ENCODE results near the gene SOX30.
A peak's percentile ranks its signal among the peaks of the same experiment; 100 is the strongest.

Gene SOX30

GRCh38 chr5:157606046-157606445 is 46.2 kb downstream of the SOX30 start:
- Histone ChIP-seq H2AFZ (ENCODE audit: low read length, unreplicated experiment) (no peak overlapping the region), H3K27ac (ENCODE audit: low read depth, low read length) (no peak overlapping the region), H3K4me1 (ENCODE audit: control insufficient read depth, insufficient read depth, low read length, unreplicated experiment) (peaks cover 38% of the 10 kb centered on the region), H3K79me2 (ENCODE audit: control insufficient read depth, insufficient read depth, low read length, unreplicated experiment) (no peaks in the 10 kb centered on the region), H3K27me3 (ENCODE audit: insufficient read depth, low read length) (no peaks in the 10 kb centered on the region), H3K4me3 (ENCODE audit: low read depth, low read length) (no peak overlapping the region), H3K36me3 (ENCODE audit: insufficient read depth, low read length) (no peaks in the 10 kb centered on the region)

GRCh38 chr5:157603333-157604190 is 48.7 kb downstream of the SOX30 start:
- Histone ChIP-seq H3K4me3 (ENCODE audit: low read depth, low read length) (peak overlapping the region; percentile 52; the same call in 1 of the 2 replicates), H3K27ac (ENCODE audit: low read depth, low read length) (peak overlapping the region; percentile 86), H2AFZ (ENCODE audit: low read length, unreplicated experiment) (peak overlapping the region; percentile 5)

GRCh38 chr5:157602505-157602904 is 49.7 kb downstream of the SOX30 start:
- Histone ChIP-seq H3K27ac (ENCODE audit: low read depth, low read length) (peak overlapping the region; percentile 86), H2AFZ (ENCODE audit: low read length, unreplicated experiment) (peak overlapping the region; percentile 11), H3K36me3 (ENCODE audit: insufficient read depth, low read length) (no peaks in the 10 kb centered on the region), H3K4me3 (ENCODE audit: low read depth, low read length) (no peak overlapping the region), H3K4me1 (ENCODE audit: control insufficient read depth, insufficient read depth, low read length, unreplicated experiment) (peaks cover 32% of the 10 kb centered on the region), H3K27me3 (ENCODE audit: insufficient read depth, low read length) (no peaks in the 10 kb centered on the region), H3K79me2 (ENCODE audit: control insufficient read depth, insufficient read depth, low read length, unreplicated experiment) (no peaks in the 10 kb centered on the region)

More at GRCh38 chr5:157603333-157604190, 48.7 kb downstream of the SOX30 start:
- Histone ChIP-seq H3K36me3 (ENCODE audit: insufficient read depth, low read length) (no peaks in the 10 kb centered on the region), H3K27me3 (ENCODE audit: insufficient read depth, low read length) (no peaks in the 10 kb centered on the region), H3K79me2 (ENCODE audit: control insufficient read depth, insufficient read depth, low read length, unreplicated experiment) (no peaks in the 10 kb centered on the region), H3K4me1 (ENCODE audit: control insufficient read depth, insufficient read depth, low read length, unreplicated experiment) (peaks cover 38% of the 10 kb centered on the region)

DNA sequence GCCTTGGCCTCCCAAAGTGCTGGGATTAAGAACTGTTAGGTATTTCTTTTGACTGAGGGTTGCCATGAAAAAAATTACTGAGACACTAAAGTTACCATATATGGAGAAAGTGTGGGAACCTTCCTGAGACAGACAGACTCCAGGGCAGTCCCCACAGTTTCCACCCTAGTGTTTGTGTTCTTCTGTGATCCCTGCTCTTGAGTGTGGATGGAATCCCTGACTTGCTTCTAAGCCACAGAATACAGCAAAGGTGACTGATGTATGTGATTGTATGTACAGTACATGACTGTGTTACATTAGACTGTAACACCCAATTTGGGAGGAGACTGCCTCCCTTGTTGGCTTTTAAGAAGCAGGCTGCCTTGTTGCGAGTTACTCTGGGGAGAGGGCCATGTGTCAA is 52.0 kb downstream of the SOX30 start:
- no peak overlapping the region for H2AFZ ChIP-seq (ENCODE audit: low read length, unreplicated experiment)

DNA sequence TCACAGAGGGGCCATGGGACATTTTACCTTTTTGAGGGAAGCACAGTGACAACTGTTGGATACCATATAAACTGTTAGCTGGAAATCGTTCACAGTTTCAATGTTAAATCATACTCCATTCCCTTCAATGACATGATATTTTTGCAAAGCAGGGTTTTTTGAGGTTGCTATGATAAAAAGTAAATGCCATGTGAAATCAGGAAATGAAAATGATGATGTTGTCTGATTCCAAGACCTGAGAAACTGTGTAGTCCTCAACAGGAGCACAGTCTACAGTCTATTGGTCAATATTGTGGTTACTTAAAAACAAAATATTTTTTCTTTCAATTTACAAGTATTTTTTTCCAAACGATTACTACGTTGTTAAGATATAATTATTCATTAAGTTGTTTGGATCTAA is 52.7 kb downstream of the SOX30 start:
- Histone ChIP-seq H3K36me3 (ENCODE audit: insufficient read depth, low read length) (no peaks in the 10 kb centered on the region), H2AFZ (ENCODE audit: low read length, unreplicated experiment) (no peak overlapping the region), H3K27me3 (ENCODE audit: insufficient read depth, low read length) (no peaks in the 10 kb centered on the region), H3K4me3 (ENCODE audit: low read depth, low read length) (no peak overlapping the region), H3K79me2 (ENCODE audit: control insufficient read depth, insufficient read depth, low read length, unreplicated experiment) (no peaks in the 10 kb centered on the region), H3K4me1 (ENCODE audit: control insufficient read depth, insufficient read depth, low read length, unreplicated experiment) (peaks cover 19% of the 10 kb centered on the region), H3K27ac (ENCODE audit: low read depth, low read length) (no peak overlapping the region)

More for the DNA sequence above, 52.0 kb downstream of the SOX30 start:
- no peak overlapping the region for H3K4me3 ChIP-seq (ENCODE audit: low read depth, low read length)
- H3K79me2 ChIP-seq (ENCODE audit: control insufficient read depth, insufficient read depth, low read length, unreplicated experiment) = no peaks in the 10 kb centered on the region
- peaks cover 19% of the 10 kb centered on the region for H3K4me1 ChIP-seq (ENCODE audit: control insufficient read depth, insufficient read depth, low read length, unreplicated experiment)
- H3K27ac ChIP-seq (ENCODE audit: low read depth, low read length) = no peak overlapping the region
- no peaks in the 10 kb centered on the region for H3K27me3 ChIP-seq (ENCODE audit: insufficient read depth, low read length)
- H3K36me3 ChIP-seq (ENCODE audit: insufficient read depth, low read length) = no peaks in the 10 kb centered on the region

DNA sequence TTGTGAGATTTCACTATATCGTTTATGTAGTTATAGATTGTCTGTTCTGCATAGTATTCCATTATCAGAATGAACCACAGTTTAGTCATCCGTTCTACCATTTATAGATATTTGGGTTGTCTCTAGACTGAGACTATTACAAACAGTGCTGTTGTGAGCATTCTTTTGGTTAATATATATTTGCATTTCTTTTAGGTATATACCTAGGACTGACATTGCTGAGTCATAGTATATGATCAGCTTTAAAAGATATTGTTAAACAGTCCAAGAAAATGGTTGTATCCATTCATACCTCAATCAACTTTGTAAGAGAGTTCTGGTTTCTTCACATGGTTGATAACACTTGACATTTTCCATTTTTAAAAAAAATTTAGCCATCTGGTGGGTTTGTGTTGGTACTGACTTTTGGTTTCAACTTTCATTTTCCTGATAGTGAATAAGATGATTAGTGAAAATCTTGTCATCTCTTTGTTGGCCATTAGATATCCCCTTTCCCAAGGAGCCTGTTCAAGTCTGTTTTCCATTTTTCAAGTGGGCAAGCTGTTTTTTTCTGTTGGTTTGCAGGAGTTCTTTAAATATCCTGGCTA is 53.8 kb downstream of the SOX30 start:
- Histone ChIP-seq H3K27ac (ENCODE audit: low read depth, low read length) (no peak overlapping the region), H3K4me1 (ENCODE audit: control insufficient read depth, insufficient read depth, low read length, unreplicated experiment) (peaks cover 13% of the 10 kb centered on the region), H2AFZ (ENCODE audit: low read length, unreplicated experiment) (no peak overlapping the region), H3K27me3 (ENCODE audit: insufficient read depth, low read length) (no peaks in the 10 kb centered on the region), H3K79me2 (ENCODE audit: control insufficient read depth, insufficient read depth, low read length, unreplicated experiment) (no peaks in the 10 kb centered on the region), H3K36me3 (ENCODE audit: insufficient read depth, low read length) (no peaks in the 10 kb centered on the region), H3K4me3 (ENCODE audit: low read depth, low read length) (no peak overlapping the region)

- Histone ChIP-seq H3K4me1 (ENCODE audit: control insufficient read depth, insufficient read depth, low read length, unreplicated experiment) (peaks cover 7% of the 10 kb centered on the region), H3K27me3 (ENCODE audit: insufficient read depth, low read length) (no peaks in the 10 kb centered on the region), H3K36me3 (ENCODE audit: insufficient read depth, low read length) (no peaks in the 10 kb centered on the region), H3K79me2 (ENCODE audit: control insufficient read depth, insufficient read depth, low read length, unreplicated experiment) (no peaks in the 10 kb centered on the region), H2AFZ (ENCODE audit: low read length, unreplicated experiment) (no peak overlapping the region), H3K27ac (ENCODE audit: low read depth, low read length) (no peak overlapping the region), H3K4me3 (ENCODE audit: low read depth, low read length) (no peak overlapping the region)
Measured at GRCh38 chr5:157597277-157597676, 55.0 kb downstream of the SOX30 start.

DNA sequence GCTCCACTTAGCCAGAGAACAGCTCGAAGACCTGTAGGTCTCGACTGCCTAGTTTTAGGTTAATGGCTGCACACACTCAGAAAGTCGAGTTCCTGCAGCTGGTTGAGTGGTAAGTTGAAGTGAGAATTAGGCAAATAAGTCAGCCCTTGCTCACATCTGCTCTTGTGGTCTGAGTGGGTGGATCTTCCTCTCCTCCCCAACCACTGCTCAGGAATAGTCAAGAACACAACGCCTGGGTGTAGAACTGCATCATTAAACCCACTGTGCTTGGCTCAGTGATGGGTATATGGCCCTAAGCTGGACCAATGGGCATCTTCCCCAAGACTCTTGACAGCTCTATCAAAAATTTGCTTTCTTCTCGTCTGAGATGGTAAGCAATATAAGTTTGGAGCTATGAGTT is 55.8 kb downstream of the SOX30 start:
- Histone ChIP-seq H3K27me3 (ENCODE audit: insufficient read depth, low read length) (no peaks in the 10 kb centered on the region), H3K4me1 (ENCODE audit: control insufficient read depth, insufficient read depth, low read length, unreplicated experiment) (peaks cover 5% of the 10 kb centered on the region), H2AFZ (ENCODE audit: low read length, unreplicated experiment) (no peak overlapping the region), H3K27ac (ENCODE audit: low read depth, low read length) (no peak overlapping the region), H3K36me3 (ENCODE audit: insufficient read depth, low read length) (no peaks in the 10 kb centered on the region), H3K79me2 (ENCODE audit: control insufficient read depth, insufficient read depth, low read length, unreplicated experiment) (no peaks in the 10 kb centered on the region), H3K4me3 (ENCODE audit: low read depth, low read length) (no peak overlapping the region)

DNA sequence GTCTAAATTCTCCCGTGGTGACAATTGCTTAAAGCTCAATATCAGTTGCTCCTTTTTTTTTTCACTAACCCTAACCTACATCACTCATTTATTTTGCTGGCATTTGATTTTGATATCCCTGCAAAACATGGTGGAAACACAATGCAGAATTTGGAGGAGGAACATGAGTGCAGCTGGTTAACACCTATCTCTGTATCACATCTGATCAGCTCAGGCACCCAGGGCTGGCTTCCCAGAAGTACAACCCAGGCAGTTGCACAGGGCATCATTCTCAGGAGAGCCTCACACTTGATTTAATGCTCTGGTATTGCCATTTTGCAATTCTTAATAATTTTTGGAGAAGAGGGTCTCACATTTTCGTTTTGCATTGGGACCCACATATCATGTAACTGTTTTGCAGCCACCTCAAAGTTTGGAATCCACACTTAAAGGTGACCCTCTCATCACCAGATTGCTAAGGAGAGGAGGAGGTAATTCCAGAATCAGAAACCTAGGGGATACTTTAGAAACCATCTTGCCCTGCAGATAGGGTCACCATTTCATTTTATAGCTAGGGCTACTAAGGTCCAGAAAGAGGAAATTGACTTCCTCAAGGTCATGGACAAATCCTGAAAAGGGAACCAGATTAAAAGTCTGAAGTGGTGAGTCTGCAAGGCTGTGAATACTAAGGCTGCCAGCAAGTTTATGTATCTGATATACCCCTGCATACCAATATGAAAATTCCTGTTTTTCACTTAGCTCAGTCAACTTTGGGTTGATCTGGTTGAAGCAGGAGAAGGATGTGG is 57.4 kb downstream of the SOX30 start:
- no peak overlapping the region for H3K27ac ChIP-seq (ENCODE audit: low read depth, low read length)
- H3K27me3 ChIP-seq (ENCODE audit: insufficient read depth, low read length) = no peaks in the 10 kb centered on the region
- no peaks in the 10 kb centered on the region for H3K79me2 ChIP-seq (ENCODE audit: control insufficient read depth, insufficient read depth, low read length, unreplicated experiment)
- H3K36me3 ChIP-seq (ENCODE audit: insufficient read depth, low read length) = no peaks in the 10 kb centered on the region
- peak overlapping the region; percentile 5 for H2AFZ ChIP-seq (ENCODE audit: low read length, unreplicated experiment)
- H3K4me3 ChIP-seq (ENCODE audit: low read depth, low read length) = no peak overlapping the region
- H3K4me1 ChIP-seq (ENCODE audit: control insufficient read depth, insufficient read depth, low read length, unreplicated experiment) = peaks cover 11% of the 10 kb centered on the region

- H2AFZ ChIP-seq (ENCODE audit: low read length, unreplicated experiment) = no peak overlapping the region
- no peaks in the 10 kb centered on the region for H3K27me3 ChIP-seq (ENCODE audit: insufficient read depth, low read length)
- H3K4me3 ChIP-seq (ENCODE audit: low read depth, low read length) = no peak overlapping the region
- H3K79me2 ChIP-seq (ENCODE audit: control insufficient read depth, insufficient read depth, low read length, unreplicated experiment) = no peaks in the 10 kb centered on the region
- no peak overlapping the region for H3K27ac ChIP-seq (ENCODE audit: low read depth, low read length)
- no peaks in the 10 kb centered on the region for H3K36me3 ChIP-seq (ENCODE audit: insufficient read depth, low read length)
- peaks cover 11% of the 10 kb centered on the region for H3K4me1 ChIP-seq (ENCODE audit: control insufficient read depth, insufficient read depth, low read length, unreplicated experiment)
Measured at GRCh38 chr5:157594257-157594656, 58.0 kb downstream of the SOX30 start.
